ENCODE measurements around the gene TLK1.

TLK1 gene

GRCh38 chr2:170950221-170950761, 210.4 kb downstream of the TLK1 start:
- DNase-seq, result no peak

DNA sequence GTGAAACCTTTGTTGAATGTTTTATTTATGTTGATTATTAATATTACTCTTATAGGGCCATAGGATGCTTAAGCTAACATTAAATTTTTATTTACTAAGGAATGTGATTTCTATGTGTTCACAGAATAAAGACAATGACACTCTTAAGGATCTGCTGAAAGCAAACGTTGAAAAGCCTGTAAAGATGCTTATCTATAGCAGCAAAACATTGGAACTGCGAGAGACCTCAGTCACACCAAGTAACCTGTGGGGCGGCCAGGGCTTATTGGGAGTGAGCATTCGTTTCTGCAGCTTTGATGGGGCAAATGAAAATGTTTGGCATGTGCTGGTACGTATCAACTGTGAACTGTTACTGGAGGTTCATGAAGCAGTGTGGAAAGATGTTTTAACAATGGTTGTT, 211.3 kb downstream of the TLK1 start:
- no peak for DNase-seq

GRCh38 chr2:170944545-170944944, 216.1 kb downstream of the TLK1 start:
- DNase-seq, result no peak

- no peak for DNase-seq
These were observed 217.1 kb downstream of the TLK1 start for GRCh38 chr2:170943596-170943995.

GRCh38 chr2:170943041-170943440, 217.7 kb downstream of the TLK1 start:
- no peak for DNase-seq

- DNase-seq, result no peak
These were observed 218.1 kb downstream of the TLK1 start for GRCh38 chr2:170942615-170943014.

Measured in NCI-H1105 (cell line).